GM12878 (cell line): ENCODE results near the gene ZNF599. TPM values are rescaled to one million over a fixed set of nuclear protein-coding genes. Genes with fewer than 3 reads are reported as not detected.

Source experiments
- ATAC-seq: fragments of 200-7000 bp; cut with Tn5 transposase; 3 replicates; pipeline ENCODE4 v1.9.1; 2020; ENCODE audit warnings: mild to moderate bottlenecking, moderate library complexity
- BruUV-seq: library from RNA; stranded (reverse); fragments of 400-500 nt; replicated peaks from 2 replicates; lab custom pipeline; 2021; lab: Mats Ljungman, UMichigan
- CTCF ChIA-PET: fragments of 300-600 bp; sonication (Branson Sonifier 250); formaldehyde crosslinking; extraction: SDS; loops from one replicate; lab custom pipeline; 2021; ENCODE audit warnings: inconsistent platforms; lab: Yijun Ruan, JAX
- POLR2A ChIA-PET: fragments of 350-600 bp; formaldehyde crosslinking; extraction: SDS; loops from one replicate; lab custom pipeline; 2021; ENCODE audit warnings: inconsistent platforms; lab: Charles Lee
- RAD21 ChIA-PET: fragments of 300-600 bp; sonication (Branson Sonifier 250); formaldehyde crosslinking; loops from one replicate; lab custom pipeline; 2023; ENCODE audit warnings: antibody characterized with exemption; ENCODE audit not compliant: unreplicated experiment; lab: Charles Lee
- SMC1A ChIA-PET: fragments of 300-600 bp; sonication (Branson Sonifier 250); formaldehyde crosslinking; loops from one replicate; lab custom pipeline; 2023; ENCODE audit not compliant: unreplicated experiment, uncharacterized antibody; lab: Charles Lee
- DNase-seq: peaks from one replicate; pipeline ENCODE4 v3.0.0-alpha.2; 2011; ENCODE audit warnings: low read depth, low spot score
- FAIRE-seq: peaks from 3 replicates; lab custom pipeline; 2011; peaks lifted over from hg19 to GRCh38; lab: Jason Lieb, UNC
- H2AFZ ChIP-seq: 2 replicates; pipeline ENCODE4 v1.6.0; 2011; ENCODE audit warnings: low read depth, low read length, control low read depth; ENCODE audit not compliant: control insufficient read depth
- H3K27ac ChIP-seq: 2 replicates; pipeline ENCODE4 v1.5.1; 2011; ENCODE audit warnings: control low read depth; ENCODE audit not compliant: control insufficient read depth, insufficient read depth
- H3K27me3 ChIP-seq, 2 experiments: replicated peaks in 1 of 2; 2 replicates each; pipeline versions ENCODE4 v1.6.0 to v1.6.1; 2011; ENCODE audit warnings: low read length in 1 of 2; ENCODE audit not compliant: control insufficient read depth in 2 of 2, insufficient read depth in 2 of 2
- H3K36me3 ChIP-seq, 2 experiments: 2 replicates each; pipeline ENCODE4 v1.5.1; 2011; ENCODE audit warnings: low read length in 1 of 2; ENCODE audit not compliant: control insufficient read depth in 2 of 2, insufficient read depth in 2 of 2
- H3K4me1 ChIP-seq: 2 replicates; pipeline ENCODE4 v1.6.1; 2011; ENCODE audit warnings: mild to moderate bottlenecking, low read length, moderate library complexity, mixed read lengths; ENCODE audit not compliant: control insufficient read depth, insufficient read depth
- H3K4me2 ChIP-seq: 2 replicates; pipeline ENCODE4 v1.6.0; 2011; ENCODE audit warnings: control low read depth; ENCODE audit not compliant: control insufficient read depth, insufficient read depth
- H3K4me3 ChIP-seq: fragments of 200-600 bp; sonication (generic); 2 replicates; pipeline ENCODE4 v1.5.1; 2016
- H3K79me2 ChIP-seq: 2 replicates; pipeline ENCODE4 v1.6.0; 2011; ENCODE audit warnings: low read length; ENCODE audit not compliant: control insufficient read depth, insufficient read depth
- H3K9ac ChIP-seq: 2 replicates; pipeline ENCODE4 v1.8.0; 2011; ENCODE audit warnings: low read length, control low read depth, mixed read lengths; ENCODE audit not compliant: control insufficient read depth, insufficient read depth
- H3K9me3 ChIP-seq: replicated peaks from 3 replicates; pipeline ENCODE4 v1.5.1; 2011; ENCODE audit warnings: mild to moderate bottlenecking, low read length; ENCODE audit not compliant: control insufficient read depth, insufficient read depth
- H4K20me1 ChIP-seq: 2 replicates; pipeline ENCODE4 v1.6.0; 2011; ENCODE audit not compliant: control insufficient read depth, insufficient read depth
- BCL11A ChIP-seq: IDR thresholded peaks from 2 replicates; pipeline ENCODE4 v1.6.1; 2011; ENCODE audit warnings: low read depth, low read length
- EP300 ChIP-seq, 2 experiments: fragments of 150-350 bp in 1 of 2; IDR thresholded peaks; 2 replicates each; pipeline ENCODE4 v1.6.1; 2011 to 2012; ENCODE audit warnings: low read depth in 2 of 2, low read length in 2 of 2, borderline replicate concordance in 1 of 2, improper control_type of control experiment in 1 of 2, inconsistent platforms in 1 of 2; ENCODE audit not compliant: control insufficient read depth in 1 of 2
- IKZF1 ChIP-seq: fragments of 450-650 bp; conservative IDR thresholded peaks from 2 replicates; pipeline ENCODE4 v1.6.1; 2017; ENCODE audit warnings: antibody characterized with exemption, mild to moderate bottlenecking
- IKZF2 ChIP-seq, 2 experiments: fragments of 450-650 bp; IDR thresholded peaks; 2 replicates each; pipeline ENCODE4 v1.6.1; 2017; ENCODE audit warnings: mild to moderate bottlenecking in 2 of 2, moderate library complexity in 2 of 2
- KDM1A ChIP-seq: fragments of 200-600 bp; sonication (generic); IDR thresholded peaks from 2 replicates; pipeline ENCODE4 v1.6.1; 2016; ENCODE audit warnings: borderline replicate concordance
- MYB ChIP-seq: fragments of 150-350 bp; IDR thresholded peaks from 2 replicates; pipeline ENCODE4 v1.6.1; 2014; ENCODE audit warnings: mild to moderate bottlenecking, low read depth, low read length, borderline replicate concordance
- NRF1 ChIP-seq: conservative IDR thresholded peaks from 2 replicates; pipeline ENCODE4 v1.6.1; 2011; ENCODE audit warnings: mild to moderate bottlenecking, low read depth, low read length, improper control_type of control experiment
- PML ChIP-seq: IDR thresholded peaks from 2 replicates; pipeline ENCODE4 v1.6.1; 2012; ENCODE audit warnings: low read length, inconsistent platforms
- POU2F2 ChIP-seq: IDR thresholded peaks from 3 replicates; pipeline ENCODE4 v1.6.1; 2011; ENCODE audit warnings: low read depth, mild to moderate bottlenecking, low read length, borderline replicate concordance
- RCOR1 ChIP-seq: conservative IDR thresholded peaks from 2 replicates; pipeline ENCODE4 v1.6.1; 2012; ENCODE audit warnings: low read depth, low read length, improper control_type of control experiment
- SMC3 ChIP-seq: IDR thresholded peaks from 2 replicates; pipeline ENCODE4 v1.6.1; 2011; ENCODE audit warnings: low read length, improper control_type of control experiment, borderline replicate concordance
- SUPT20H ChIP-seq: IDR thresholded peaks from 2 replicates; pipeline ENCODE4 v1.6.1; 2011; ENCODE audit warnings: low read depth, mild to moderate bottlenecking, low read length, moderate library complexity, borderline replicate concordance; ENCODE audit not compliant: control insufficient read depth
- TCF12 ChIP-seq: IDR thresholded peaks from 2 replicates; pipeline ENCODE4 v1.6.1; 2011; ENCODE audit warnings: low read depth, mild to moderate bottlenecking, low read length
- ZNF207 ChIP-seq: fragments of 450-650 bp; IDR thresholded peaks from 2 replicates; pipeline ENCODE4 v1.6.1; 2014; ENCODE audit warnings: antibody characterized with exemption, mild to moderate bottlenecking, borderline replicate concordance
- ZZZ3 ChIP-seq: IDR thresholded peaks from 2 replicates; pipeline ENCODE4 v1.6.1; 2011; ENCODE audit warnings: low read depth; ENCODE audit not compliant: control insufficient read depth, insufficient read length
- WGBS: methylation state at CpG from one replicate; pipeline ENCODE4 v1.1.6; 2016; ENCODE audit warnings: low lambda C conversion rate; ENCODE audit not compliant: insufficient replicate concordance, insufficient coverage; ENCODE audit errors: missing lambda C conversion rate; 5-methylcytosine and 5-hydroxymethylcytosine counted together
- in situ Hi-C: fragments of 300-500 bp; cut with MboI; formaldehyde crosslinking; loops from 9 replicates; pipeline ENCODE4 v1.14.3; 2018; ENCODE audit warnings: mixed read lengths
- intact Hi-C: fragments of 100-400 bp; cut with micrococcal nuclease; formaldehyde crosslinking; loops from one replicate; pipeline ENCODE4 v1.14.2; 2022; ENCODE audit not compliant: unreplicated experiment
- polyA plus RNA-seq, 11 experiments: library from polyadenylated mRNA; depleted of rRNA in 4 of 11; unstranded in 6 of 11; stranded (reverse) in 5 of 11; fragments of >200 nt; fragmentation: Nextera tagmentation in 4 of 11; fragmentation: Illumina TruSeq in 1 of 11; extraction: Ambion mirVana in 4 of 11; extraction: Trizol in 1 of 11; gene quantifications; 1 replicate in 1 of 11; 2 replicates in 10 of 11; pipeline versions ENCODE4 v1.2.1 to v1.2.3, GENCODE V29; 2011 to 2016; ENCODE audit warnings: inconsistent platforms in 2 of 11, missing spikeins in 2 of 11, low read depth in 1 of 11
- total RNA-seq, 4 experiments: library from RNA; depleted of rRNA in 3 of 4; stranded (reverse); fragments of >200 nt in 3 of 4; fragmentation: Illumina TruSeq in 1 of 4; extraction: Trizol in 1 of 4; gene quantifications; 2 replicates each; pipeline versions ENCODE4 v1.2.1 to v1.2.3, GENCODE V29; 2013 to 2021
- TF ChIP-seq, protein P1 (sequence below): fragments of 450-650 bp; formaldehyde crosslinking; IDR thresholded peaks from 2 replicates; pipeline ENCODE4 v1.4.0; 2020; ENCODE audit warnings: mild to moderate bottlenecking, moderate library complexity
- TF ChIP-seq, protein P2 (sequence below): fragments of 450-650 bp; IDR thresholded peaks from 2 replicates; pipeline ENCODE4 v1.6.1; 2017; ENCODE audit warnings: borderline replicate concordance

ZNF599 gene
- total and polyA plus RNA-seq, 10 of the 15 experiments (the other 5 are each of a cell fraction or from before 2014, with no cell fraction given): 0.27 to 4.8 (median 1.9) TPM

DNA sequence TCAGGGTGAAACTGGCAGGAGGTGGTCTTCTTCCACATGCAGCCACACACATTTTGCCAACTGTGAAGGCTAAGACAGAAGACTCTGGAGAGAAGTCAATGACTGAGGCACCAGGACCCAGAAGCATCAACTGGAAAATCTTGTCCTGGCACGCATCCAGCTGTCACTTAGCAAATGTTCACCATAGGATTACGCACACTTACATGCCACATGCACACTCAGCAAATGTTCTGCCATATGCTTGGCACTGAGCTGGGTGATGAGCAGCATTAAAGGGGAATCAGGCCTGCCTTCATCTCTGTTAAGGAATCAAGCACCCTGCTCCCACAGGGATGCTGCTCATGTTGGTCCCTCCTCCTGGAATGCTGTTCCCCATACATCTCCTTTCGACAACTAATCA, 5.1 kb downstream of the ZNF599 start:
- no peak overlapping the region for H3K4me3 ChIP-seq
- H3K4me2 ChIP-seq: no peak overlapping the region
- H4K20me1 ChIP-seq: no peaks in the 10 kb centered on the region
- H2AFZ ChIP-seq: no peak overlapping the region
- 46% methylated on average over 3 of the region's 3 CpGs for WGBS
- no peak overlapping the region for H3K9ac ChIP-seq
- H3K79me2 ChIP-seq: no peaks in the 10 kb centered on the region
- H3K27me3 ChIP-seq: no peaks in the 10 kb centered on the region
- no peak for FAIRE-seq
- H3K9me3 ChIP-seq: peaks cover 3% of the 10 kb centered on the region; the same call in 1 of the 3 replicates
- no peak for DNase-seq
- no TSS peak for BruUV-seq
- peaks cover 4% of the 10 kb centered on the region for H3K4me1 ChIP-seq
- in situ Hi-C loops (no loop called here), intact Hi-C loops (no loop called here)
- ChIA-PET SMC1A (no interaction called here), RAD21 (no interaction called here), POLR2A (interaction anchor here (0.6 kb wide), 1 partner anchor 26 kb away, joined by 3 read pairs; no protein-coding TSS in a partner anchor), CTCF (no interaction called here)
- H3K36me3 ChIP-seq: no peaks in the 10 kb centered on the region
- no peak for ATAC-seq
- H3K27ac ChIP-seq: no peak overlapping the region
- TF ChIP-seq, protein P1, sequence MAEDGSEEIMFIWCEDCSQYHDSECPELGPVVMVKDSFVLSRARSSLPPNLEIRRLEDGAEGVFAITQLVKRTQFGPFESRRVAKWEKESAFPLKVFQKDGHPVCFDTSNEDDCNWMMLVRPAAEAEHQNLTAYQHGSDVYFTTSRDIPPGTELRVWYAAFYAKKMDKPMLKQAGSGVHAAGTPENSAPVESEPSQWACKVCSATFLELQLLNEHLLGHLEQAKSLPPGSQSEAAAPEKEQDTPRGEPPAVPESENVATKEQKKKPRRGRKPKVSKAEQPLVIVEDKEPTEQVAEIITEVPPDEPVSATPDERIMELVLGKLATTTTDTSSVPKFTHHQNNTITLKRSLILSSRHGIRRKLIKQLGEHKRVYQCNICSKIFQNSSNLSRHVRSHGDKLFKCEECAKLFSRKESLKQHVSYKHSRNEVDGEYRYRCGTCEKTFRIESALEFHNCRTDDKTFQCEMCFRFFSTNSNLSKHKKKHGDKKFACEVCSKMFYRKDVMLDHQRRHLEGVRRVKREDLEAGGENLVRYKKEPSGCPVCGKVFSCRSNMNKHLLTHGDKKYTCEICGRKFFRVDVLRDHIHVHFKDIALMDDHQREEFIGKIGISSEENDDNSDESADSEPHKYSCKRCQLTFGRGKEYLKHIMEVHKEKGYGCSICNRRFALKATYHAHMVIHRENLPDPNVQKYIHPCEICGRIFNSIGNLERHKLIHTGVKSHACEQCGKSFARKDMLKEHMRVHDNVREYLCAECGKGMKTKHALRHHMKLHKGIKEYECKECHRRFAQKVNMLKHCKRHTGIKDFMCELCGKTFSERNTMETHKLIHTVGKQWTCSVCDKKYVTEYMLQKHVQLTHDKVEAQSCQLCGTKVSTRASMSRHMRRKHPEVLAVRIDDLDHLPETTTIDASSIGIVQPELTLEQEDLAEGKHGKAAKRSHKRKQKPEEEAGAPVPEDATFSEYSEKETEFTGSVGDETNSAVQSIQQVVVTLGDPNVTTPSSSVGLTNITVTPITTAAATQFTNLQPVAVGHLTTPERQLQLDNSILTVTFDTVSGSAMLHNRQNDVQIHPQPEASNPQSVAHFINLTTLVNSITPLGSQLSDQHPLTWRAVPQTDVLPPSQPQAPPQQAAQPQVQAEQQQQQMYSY (CRISPR knock-in tag): no peak
- no peak for TF ChIP-seq IKZF2 (IDR thresholded peaks at IDR 0.05)
- TF ChIP-seq MYB: no peak
- TF ChIP-seq EP300 (IDR thresholded peaks at IDR 0.05; ENCODE audit: borderline replicate concordance in 1 of 2, control insufficient read depth in 1 of 2, low read depth in 2 of 2, low read length in 2 of 2): no peak
- TF ChIP-seq NRF1: no peak
- no peak for TF ChIP-seq IKZF1
- TF ChIP-seq, protein P2, sequence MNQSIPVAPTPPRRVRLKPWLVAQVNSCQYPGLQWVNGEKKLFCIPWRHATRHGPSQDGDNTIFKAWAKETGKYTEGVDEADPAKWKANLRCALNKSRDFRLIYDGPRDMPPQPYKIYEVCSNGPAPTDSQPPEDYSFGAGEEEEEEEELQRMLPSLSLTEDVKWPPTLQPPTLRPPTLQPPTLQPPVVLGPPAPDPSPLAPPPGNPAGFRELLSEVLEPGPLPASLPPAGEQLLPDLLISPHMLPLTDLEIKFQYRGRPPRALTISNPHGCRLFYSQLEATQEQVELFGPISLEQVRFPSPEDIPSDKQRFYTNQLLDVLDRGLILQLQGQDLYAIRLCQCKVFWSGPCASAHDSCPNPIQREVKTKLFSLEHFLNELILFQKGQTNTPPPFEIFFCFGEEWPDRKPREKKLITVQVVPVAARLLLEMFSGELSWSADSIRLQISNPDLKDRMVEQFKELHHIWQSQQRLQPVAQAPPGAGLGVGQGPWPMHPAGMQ: no peak
- no peak for TF ChIP-seq PML
- TF ChIP-seq ZNF207: no peak
- TF ChIP-seq RCOR1: no peak
- no peak for TF ChIP-seq SUPT20H
- TF ChIP-seq BCL11A: no peak
- TF ChIP-seq ZZZ3: no peak
- no peak for TF ChIP-seq POU2F2
- no peak for TF ChIP-seq TCF12
- no peak for TF ChIP-seq KDM1A
- no peak for TF ChIP-seq SMC3
